NK-92 treated with Interleukin-12 subunit alpha and Interleukin-12 subunit beta, amount 100 ng/mL, for 24 hours (cell line): ENCODE measurements around the gene SLC23A1.
A peak's percentile ranks its signal among the peaks of the same experiment; 100 is the strongest.

Experiments
- DNase-seq: peaks from one replicate; lab custom pipeline; 2025; lab: John Stamatoyannopoulos, UW

Gene SLC23A1

DNA sequence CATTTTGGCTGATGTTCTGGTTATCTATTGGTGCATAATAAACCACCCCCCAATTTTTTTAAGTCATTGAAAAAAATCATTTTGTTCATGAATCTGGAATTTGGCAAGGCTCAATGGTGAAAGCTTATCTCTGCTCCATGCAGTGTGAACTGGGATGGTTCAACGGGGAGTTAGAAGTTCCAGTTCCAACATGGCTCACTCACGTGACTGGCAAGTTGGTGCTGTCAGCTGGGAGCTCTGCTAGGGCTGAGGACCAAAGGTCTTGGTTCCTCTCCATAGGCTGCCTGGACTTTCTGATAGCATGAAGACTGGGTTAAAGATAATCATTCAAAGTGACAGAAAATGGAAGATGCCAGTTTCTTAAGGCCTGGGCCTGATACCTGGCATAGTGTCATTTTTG is 23.9 kb upstream of the SLC23A1 start:
- DNase-seq = no peak

DNA sequence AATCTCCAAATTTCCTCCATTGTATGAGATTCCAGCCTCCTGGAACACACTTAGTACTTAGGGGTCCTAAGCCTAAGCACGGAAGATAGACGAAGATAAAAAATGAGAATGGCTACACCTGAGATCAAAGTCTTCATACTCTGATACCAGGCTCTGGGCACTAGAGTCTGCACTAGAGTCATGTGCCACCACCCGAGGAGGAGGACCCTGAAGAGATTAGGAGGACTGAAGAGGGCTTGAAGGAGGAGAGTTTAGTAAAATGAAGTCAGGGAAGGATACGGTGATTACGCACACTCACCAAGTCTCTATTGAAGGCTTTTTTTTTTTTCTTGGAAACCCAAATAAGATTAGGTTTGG is 21.4 kb upstream of the SLC23A1 start:
- no peak for DNase-seq

DNA sequence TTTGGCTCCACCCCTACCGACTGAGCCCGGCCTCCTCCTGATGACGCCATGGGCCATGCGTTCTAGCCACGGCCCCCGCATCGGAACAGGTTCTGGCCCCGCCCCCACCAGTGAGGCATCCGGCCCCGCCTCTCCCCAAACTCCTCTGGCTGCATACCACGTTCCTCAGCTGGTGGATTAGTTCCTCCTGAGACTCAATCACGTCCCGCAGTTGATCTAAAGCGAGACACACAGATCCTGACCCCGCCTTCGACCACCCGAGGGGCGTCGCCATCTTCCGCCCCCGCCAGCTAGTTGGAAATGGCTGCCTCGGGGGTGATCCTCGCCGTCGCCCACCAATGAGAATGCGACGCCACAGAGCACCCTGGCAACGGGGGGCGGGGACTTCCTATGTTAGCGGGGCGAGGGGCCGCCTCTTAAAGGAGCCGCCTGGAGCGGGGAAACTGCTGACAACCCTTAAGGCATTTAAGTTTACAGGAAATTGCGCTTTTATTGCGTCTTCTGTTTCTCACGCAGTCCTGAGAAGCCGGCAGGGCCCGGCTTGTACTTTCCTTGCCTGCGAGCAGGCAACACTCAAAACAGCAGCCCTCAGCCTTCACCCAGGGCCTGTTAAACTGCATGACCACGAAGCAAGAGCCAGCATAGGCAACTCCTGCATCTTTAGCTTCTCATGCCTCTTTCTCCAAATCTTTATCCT is 20.8 kb upstream of the SLC23A1 start, which contains the start of gene SPATA24:
TSS of gene SPATA24 (minus strand) at position 303 of the 697 bp plus-strand sequence. CDS start at position 274, 29 bp downstream.
- peak; percentile 97 for DNase-seq

DNA sequence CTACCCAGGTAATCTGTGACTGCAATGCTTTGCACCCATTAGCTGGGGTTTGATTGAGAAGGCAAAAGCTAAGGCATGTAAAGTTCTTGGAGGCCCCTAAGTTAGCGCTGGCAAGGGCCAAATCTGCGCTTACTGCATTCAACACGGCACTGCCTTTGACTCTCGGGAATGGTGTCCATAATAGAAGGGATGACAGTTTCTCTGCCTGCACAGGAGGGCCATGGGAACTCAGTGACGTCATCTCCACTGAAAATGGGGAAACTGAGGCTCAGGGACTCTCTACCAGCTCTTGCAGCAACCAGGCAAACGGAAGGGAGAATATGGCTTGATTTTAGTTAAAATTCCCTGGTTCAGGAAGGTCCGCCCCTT is 20.3 kb upstream of the SLC23A1 start:
- DNase-seq = no peak

DNA sequence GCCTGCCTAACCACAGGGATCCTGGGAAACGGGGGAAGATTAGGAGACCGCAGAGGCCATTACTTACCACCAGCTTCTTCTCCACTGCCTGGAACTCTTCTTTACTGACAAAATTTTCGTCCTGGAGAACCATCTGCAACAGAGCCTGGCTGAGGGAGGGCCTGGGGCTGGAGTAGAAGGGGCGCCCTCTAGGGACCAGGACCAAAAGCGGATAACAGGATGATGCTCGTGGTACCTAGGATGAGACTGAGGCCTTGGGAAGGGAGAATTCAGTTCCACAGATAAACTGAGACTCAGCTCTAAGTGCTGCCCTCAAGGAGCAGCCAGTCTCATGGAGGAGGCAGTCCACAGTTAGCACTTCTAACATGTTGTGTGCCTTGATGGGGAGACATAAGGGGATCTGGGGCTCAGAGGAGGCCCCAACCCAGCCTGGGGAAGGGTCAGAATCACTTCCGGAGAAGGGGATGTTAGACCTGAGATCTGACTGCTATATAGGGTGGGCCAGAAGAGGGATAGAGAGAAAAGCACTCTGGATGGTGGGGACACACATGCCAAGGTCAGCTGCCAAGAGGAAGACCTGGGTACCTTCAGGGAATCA is 19.6 kb upstream of the SLC23A1 start:
- no peak for DNase-seq

DNA sequence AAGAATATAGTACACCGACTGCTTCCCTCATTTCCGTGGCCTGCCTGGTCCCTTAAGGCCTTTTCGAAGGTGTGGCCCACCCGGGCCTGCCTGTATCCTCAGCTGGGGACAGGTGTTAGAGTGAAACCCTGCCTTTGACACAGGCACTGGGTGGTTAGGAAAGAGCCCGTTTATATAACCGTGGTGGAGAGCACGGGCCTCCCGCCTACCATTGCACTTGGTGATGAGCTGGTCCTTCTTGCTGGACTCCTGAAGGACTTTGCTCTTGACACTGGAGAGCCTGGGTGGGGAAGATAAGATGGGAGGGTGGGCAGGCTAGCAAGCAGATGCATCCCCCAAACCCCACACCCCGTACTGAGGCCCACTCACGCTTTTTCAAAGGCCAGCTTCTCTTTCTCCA is 18.4 kb upstream of the SLC23A1 start:
- DNase-seq = no peak

DNA sequence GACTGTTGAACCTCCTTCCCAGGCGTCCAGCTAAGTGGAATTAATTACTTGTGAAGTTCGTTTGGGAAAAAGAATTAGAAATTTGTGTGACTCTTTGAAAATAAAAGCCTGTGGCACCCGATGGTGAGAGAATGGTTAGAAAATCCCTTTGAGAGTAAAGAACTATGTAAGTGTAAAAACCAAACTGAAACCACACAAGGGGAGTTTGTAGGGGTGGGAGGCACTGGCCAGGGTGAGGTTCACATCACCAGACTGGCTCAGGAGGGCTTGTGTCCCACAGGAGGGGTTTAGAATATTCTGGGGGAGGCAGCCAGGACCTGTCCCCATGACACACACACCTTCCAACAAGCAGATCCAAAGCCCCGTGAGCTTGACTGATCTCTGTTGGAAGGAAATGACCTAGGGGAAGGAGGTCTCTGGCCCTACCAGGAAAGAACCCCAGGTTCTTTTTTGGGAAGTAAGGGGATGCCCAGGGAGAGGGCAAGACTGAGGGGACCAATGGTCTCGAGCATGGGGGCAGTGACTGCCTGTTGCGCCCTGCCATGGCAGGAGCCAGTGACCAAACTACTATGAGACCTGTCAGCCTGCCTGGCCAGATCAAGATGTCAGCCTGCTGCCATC is 16.5 kb upstream of the SLC23A1 start:
- DNase-seq = no peak

DNA sequence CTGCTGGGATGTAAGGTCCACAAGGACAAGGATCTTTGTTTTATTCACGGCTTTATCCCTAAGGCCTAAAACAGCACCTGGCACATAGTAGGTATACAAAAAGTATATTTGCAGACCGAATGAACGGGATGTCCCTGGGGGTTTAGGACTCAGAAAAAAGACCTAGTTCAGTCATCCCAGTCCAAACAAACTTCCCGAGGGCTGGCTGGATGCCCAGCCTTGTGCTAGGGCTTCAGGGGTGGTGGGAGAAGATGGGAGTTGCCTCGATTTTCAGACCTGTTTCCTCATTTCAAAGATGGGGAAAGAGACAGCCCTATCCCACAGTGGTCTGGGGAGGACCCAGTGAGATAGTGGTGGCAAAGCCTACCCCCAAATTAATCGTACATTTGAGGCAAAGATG is 14.8 kb upstream of the SLC23A1 start:
- no peak for DNase-seq

DNA sequence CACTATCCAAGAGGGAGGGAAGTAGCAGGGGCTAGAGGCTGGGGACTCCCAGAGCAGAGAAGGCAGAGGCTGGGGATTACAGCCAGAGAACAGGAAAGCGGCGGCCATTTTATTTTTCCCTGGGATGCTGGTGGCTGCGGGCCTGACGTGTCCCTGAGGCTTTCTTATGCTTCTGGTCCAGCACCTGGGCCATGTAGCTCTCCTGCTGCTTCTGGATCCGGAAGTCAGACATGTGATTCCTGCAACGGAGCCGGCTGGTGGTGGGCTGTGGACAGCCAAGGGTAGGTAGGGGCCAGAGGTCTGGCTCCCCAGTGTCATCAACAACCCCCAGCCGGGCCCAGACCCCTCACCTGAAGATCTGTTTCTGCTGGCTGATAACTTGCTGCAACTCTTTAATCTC is 13.6 kb upstream of the SLC23A1 start:
- no peak for DNase-seq

DNA sequence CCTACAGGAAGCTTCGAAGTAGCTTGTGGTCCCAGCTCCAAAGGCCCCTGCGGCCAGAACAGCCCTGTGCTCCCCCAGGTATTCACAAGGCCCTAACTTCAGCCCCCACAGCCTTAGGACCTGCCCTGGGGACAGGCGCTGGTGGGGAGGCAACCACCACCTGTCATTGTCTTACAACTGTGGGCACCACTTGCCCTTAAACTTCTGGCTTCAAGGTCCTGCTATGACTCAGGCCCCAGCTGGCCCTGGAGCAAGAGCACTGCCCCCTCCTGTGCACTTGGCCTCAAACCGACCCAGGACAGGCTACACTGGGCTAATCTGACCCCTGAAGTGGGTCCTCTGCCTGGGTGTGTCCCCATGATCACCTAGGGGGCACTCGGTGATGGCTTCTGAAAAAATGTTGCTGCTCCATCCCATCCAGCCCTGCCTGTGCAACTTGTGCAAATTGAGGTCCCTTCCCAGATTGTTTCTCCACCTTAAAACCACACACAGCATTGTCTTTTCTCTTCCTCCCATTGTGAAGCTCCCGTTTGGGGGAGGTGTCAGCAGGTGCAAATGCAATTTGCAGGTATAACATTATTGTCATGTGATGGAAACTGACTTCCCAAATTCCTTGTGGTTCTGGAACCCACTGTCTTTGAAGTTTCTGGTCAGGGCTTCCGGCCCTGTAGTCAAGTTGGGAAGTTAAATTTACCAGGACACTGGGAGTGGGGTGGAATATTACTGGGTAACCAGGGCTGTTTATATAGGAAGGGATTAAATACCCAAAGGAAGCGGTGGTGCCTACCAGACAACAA is 12.9 kb upstream of the SLC23A1 start:
- no peak for DNase-seq

DNA sequence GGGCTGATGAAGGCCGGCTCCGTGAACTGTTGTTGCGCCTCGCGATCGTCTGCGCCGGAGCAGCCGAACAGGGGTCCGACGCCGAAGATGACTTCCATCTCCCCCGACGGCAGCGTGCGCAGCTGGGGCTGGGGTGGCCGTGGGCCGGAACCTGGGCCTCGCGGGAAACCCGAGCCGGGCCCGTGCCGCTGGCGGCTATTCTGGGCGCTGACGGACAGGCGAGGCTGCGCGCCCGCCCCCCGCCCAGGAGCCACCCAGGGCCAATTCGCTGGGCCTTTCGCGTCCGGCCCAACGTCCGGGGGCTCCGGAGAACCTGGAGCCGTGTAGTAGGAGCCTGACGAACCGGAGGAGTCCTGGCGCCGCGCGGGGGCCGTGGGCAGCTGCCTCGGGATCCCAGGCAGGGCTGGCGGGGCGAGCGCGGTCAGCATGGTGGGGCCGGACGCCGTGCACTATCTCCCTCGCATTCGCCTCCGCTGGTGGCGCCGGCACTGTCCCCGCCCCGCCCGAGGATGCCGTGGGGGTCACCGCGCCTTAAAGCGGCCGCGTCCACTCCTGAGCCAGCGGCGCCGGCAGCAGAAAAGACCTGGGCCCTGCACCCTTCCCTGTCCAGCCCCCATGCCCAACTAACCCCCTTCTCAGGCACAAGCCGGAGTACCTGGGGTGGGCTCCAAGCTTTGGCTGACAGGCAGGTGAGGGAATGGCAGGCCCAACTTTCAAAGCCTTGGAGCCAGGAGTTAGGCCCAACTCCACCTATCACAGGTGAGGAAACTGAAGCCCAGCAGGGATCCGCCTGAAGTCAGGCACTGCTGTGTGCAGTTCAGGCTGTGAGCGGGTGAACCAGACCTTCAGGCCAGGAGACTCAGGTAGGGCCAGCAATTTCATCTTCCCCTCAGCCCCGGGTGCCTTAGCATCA is 11.8 kb upstream of the SLC23A1 start, which contains the start of gene PROB1:
TSS of gene PROB1 (minus strand) at position 451 of the 913 bp plus-strand sequence. CDS start at position 428, 23 bp downstream.
- DNase-seq = no peak

DNA sequence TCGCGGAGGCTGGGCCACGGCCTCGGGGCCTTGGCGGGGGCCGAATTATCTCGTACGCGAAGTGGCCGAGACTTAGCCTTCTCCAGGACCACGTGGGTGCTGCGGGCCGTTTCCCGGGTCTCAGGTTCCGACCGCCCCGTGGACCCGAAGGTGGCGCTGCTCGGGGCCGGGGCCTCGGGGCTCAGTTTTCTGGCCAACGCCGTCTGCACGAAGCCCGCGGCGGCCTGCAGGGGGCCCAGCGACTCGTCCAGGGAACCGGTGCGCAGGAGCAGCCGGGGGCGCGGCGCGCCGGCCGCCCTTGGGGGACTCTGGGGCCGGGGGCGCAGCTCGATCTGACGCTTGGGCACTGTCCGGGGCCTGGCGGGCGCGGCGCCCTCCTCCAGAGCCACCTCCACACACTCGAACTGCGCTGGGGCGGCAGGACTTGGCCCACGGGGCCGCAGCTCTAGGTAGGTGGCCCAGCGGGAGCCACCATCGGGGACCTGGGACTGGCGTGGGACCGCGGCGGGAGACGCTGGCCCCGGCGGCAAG is 11.1 kb upstream of the SLC23A1 start:
- DNase-seq = no peak

DNA sequence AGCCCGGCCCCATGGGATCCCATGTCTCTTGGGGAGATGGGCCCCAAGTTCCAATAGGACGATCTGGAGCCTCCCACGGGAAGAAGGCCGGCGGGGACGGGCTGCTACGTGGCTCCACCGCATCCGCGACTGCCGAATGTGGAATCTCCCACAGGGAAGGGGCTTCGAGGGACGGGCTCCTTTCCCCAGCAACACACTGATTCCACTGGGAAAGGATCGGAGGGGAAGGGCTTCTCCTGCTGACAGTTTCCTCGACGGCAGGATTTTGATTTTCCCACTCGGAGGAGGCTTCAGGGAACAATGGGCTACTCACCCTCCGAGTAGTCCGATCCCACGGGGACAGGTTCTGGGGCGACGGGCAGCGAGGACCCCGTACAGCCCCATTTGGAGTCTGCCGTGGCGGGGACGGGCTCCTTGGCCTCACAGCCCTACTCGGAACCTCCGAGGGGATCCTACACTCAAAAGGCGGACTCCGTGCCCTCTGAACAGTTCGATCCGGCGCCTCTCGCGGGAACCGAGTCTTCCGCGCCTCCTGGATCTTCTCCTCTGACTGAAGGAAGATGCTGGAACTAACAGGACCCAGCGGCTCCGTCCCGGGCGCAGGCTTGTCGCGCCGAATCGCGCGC is 10.5 kb upstream of the SLC23A1 start:
- no peak for DNase-seq

DNA sequence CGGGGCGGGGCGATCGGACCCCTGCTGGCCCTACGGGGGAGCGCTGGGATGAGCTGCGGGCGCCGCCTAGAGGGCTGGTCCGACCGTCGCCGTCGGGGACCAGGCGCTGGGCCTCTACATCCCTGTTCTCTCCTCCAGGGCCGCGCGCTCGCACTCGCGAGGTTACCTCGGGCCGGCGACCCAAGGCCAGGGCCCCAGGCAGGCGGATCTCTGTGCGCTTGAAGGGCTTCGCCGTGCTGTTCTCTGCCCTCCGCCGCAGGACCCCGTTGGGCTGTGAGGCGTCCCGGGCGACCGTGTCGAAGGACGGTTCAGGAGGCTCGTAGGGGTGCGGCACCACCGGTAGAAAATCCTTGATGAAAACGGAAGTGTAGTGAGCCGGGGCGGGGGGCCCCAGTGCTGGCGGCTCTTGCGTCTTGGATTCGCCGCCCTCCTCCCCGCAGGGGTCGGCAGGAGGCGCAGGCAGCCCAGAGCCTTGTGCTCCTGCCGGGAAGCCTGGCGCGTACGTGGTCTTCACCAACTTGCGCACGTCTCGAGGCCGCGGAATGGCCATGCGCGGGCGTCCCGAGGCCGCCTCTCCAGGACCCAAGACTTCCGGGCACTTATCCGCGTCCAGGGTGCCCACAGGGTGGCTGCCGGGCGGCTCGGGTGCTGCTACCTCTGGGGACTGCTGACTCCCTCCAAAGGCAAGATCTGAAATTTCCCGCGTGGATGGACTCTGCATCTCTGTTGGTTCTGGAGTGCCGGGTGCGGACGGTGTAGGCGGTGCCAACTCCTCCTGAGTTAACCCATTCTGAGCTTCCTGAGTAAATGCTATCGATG is 9.8 kb upstream of the SLC23A1 start:
- DNase-seq = peak; percentile 70

DNA sequence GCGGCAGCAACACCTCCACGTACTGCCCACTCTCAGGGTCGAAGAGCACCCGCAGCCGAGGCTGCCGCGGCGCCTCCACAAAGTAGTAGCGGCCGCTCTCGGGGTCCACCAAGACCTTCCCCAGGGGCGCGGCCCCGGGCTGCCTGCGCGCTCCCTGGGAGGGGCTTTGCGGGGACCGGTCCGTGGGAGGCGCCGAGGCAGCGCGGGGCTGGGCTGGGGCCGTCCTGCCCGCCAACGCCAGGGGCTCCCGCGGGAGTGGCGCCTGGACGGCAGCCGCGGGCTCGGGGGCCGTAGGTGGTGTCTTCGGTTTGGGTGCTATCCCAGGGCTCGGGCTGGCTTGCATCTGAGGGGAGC is 9.2 kb upstream of the SLC23A1 start:
- no peak for DNase-seq

DNA sequence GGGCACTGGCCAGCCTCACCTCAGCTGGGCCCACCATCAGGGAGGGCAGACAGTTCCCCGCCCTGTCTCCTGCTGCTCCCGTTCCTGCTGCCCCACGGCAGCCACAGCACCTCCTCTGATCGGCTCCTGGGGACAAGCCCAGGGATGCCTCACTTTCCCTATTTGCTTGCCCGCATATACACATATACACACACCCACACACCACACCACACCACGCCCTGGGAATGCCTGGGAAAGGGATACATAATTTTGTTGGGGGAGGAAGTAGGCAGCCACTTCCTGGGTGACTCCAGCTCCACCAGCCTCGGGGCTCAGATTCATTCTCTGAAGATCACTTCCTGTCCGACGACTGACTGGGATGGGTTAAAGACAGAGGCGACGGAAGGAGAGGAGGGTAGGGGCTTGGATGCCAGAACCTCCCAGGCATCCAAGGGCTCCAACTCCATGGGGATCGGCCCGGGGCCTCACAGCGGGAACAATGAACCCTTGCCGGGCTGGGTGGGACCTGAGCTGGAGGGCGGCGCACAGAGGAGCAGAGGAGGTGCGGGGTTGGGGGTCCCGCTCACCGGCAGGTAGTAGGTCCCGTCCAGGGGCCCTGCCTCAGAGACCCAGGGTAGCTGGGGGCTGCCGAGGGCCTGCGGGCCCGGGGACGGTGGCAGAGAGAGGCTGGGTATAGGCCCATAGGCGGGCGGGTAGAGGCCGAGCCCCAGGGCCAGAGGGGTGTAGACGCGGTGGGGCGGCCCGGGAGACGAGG is 8.7 kb upstream of the SLC23A1 start:
- no peak for DNase-seq

DNA sequence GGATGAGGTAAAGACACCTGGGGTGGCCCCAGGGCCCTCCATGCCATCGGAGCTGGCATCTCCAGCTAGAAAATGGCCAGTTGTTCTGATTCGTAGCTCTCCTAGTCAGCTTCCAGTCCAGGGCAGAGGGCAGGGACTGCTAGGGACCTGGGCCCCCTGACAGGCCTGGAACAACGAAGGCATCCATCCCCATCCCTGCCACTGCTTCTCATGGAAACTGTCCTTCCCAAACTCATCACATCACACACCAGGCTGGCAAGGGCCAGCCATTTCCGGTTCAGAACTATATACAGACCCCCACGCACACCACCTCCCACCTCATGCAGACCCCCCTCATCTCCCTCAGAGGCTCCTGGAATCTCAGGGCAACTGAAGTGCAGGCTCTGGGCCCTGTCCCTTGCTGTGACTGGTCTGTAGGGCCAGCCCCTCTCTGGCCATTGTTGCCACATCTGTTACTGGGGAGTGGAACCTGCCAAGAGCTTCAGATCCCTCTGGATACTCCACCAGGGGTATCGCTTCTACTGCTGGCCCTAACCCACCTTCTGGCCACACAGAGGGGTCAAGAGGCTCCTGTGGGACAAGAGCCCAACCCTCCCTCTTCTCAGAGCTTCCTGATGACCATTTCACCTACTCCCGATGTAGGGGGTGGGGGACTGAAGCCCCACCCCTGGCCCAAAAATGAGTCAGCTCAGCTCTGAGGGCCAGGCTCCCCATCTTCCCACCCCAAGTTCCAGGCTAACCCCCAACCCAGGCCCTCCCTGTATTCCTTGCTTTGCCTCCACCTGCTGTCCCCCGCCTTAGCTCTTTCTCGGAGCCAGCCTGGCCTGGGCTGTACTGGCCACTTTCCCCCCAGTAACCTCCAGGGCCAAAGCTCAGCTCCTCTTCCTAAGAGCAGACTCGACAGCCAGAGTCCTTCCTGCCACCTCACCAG is 7.8 kb upstream of the SLC23A1 start:
- no peak for DNase-seq
